Neural progenitor cell (in vitro differentiated cells): ENCODE results near the gene RNASE9. TPM values are rescaled to one million over a fixed set of nuclear protein-coding genes. Genes with fewer than 3 reads are reported as not detected.

Experiments
- DNase-seq: peaks from one replicate; pipeline ENCODE4 v3.0.0-alpha.2; 2016; ENCODE audit warnings: low spot score
- H2AFZ ChIP-seq: fragments of 200-600 bp; sonication (generic); replicated peaks from 2 replicates; pipeline ENCODE4 v1.6.1; 2016; ENCODE audit warnings: antibody characterized with exemption
- H3F3A ChIP-seq: fragments of 200-600 bp; sonication (generic); 2 replicates; pipeline ENCODE4 v1.6.1; 2016; ENCODE audit warnings: antibody characterized with exemption, low read depth
- H3K27ac ChIP-seq: fragments of 200-600 bp; sonication (generic); 2 replicates; pipeline ENCODE4 v1.5.1; 2016; ENCODE audit warnings: mild to moderate bottlenecking
- H3K27me3 ChIP-seq: fragments of 200-600 bp; sonication (generic); 2 replicates; pipeline ENCODE4 v1.6.1; 2016; ENCODE audit warnings: mild to moderate bottlenecking, moderate library complexity
- H3K36me3 ChIP-seq: fragments of 200-600 bp; sonication (generic); 2 replicates; pipeline ENCODE4 v1.5.1; 2016
- H3K4me1 ChIP-seq: fragments of 200-600 bp; sonication (generic); 2 replicates; pipeline ENCODE4 v1.6.1; 2016; ENCODE audit warnings: mixed run types
- H3K4me2 ChIP-seq: fragments of 200-600 bp; sonication (generic); 2 replicates; pipeline ENCODE4 v1.6.1; 2016
- H3K4me3 ChIP-seq: fragments of 200-600 bp; sonication (generic); 2 replicates; pipeline ENCODE4 v1.5.1; 2016
- H3K79me2 ChIP-seq: fragments of 200-600 bp; sonication (generic); 2 replicates; pipeline ENCODE4 v1.6.1; 2016; ENCODE audit warnings: low read depth
- H3K9ac ChIP-seq: fragments of 200-600 bp; sonication (generic); 2 replicates; pipeline ENCODE4 v1.6.1; 2016
- H3K9me3 ChIP-seq: fragments of 200-600 bp; sonication (generic); 2 replicates; pipeline ENCODE4 v1.5.1; 2016; ENCODE audit warnings: low read depth
- H4K20me1 ChIP-seq: fragments of 200-600 bp; sonication (generic); 2 replicates; pipeline ENCODE4 v1.6.1; 2016; ENCODE audit warnings: low read depth
- H3K27ac Mint-ChIP-seq: 3 replicates; pipeline ENCODE4 v1.8.0; 2021; ENCODE audit warnings: mixed read lengths
- H3K27me3 Mint-ChIP-seq: 2 replicates; pipeline ENCODE4 v1.8.0; 2022; ENCODE audit warnings: low read depth, mild to moderate bottlenecking, inconsistent platforms, moderate library complexity, mixed read lengths; ENCODE audit not compliant: insufficient read depth
- H3K36me3 Mint-ChIP-seq: 3 replicates; pipeline ENCODE4 v1.8.0; 2021; ENCODE audit warnings: mixed read lengths
- H3K4me1 Mint-ChIP-seq: 3 replicates; pipeline ENCODE4 v1.8.0; 2021; ENCODE audit warnings: mixed read lengths
- H3K4me3 Mint-ChIP-seq: 3 replicates; pipeline ENCODE4 v1.8.0; 2021; ENCODE audit warnings: mild to moderate bottlenecking, moderate library complexity, mixed read lengths
- H3K9me3 Mint-ChIP-seq: 3 replicates; pipeline ENCODE4 v1.8.0; 2020; ENCODE audit warnings: mixed read lengths
- EZH2 ChIP-seq: fragments of 200-600 bp; sonication (generic); IDR thresholded peaks from 2 replicates; pipeline ENCODE4 v1.6.1; 2017; ENCODE audit warnings: antibody characterized with exemption, mild to moderate bottlenecking, moderate library complexity
- EZH2phosphoT487 ChIP-seq: fragments of 200-600 bp; sonication (generic); IDR thresholded peaks from 2 replicates; pipeline ENCODE4 v1.6.1; 2017; ENCODE audit warnings: antibody characterized with exemption
- total RNA-seq: library from RNA; depleted of rRNA; stranded (reverse); fragments of >200 nt; gene quantifications from 2 replicates; pipeline ENCODE4 v1.2.3, GENCODE V29; 2015; ENCODE audit warnings: low replicate concordance
- TF ChIP-seq, protein P1 (sequence below): fragments of 200-600 bp; sonication (generic); IDR thresholded peaks from 2 replicates; pipeline ENCODE4 v1.5.1; 2017; ENCODE audit warnings: antibody characterized with exemption, mild to moderate bottlenecking

Gene RNASE9
- total RNA-seq, 1 donor from 2014 or later = not detected

GRCh38 chr14:20591235-20591634, 30.4 kb upstream of the RNASE9 start, which contains the start of gene RNASE12:
Gene RNASE12, minus strand, starts transcription at chr14:20591376. Its CDS starts 653 bp downstream, at chr14:20590723.
- peaks cover 2% of the 10 kb centered on the region for H3K27me3 Mint-ChIP-seq
- H3K27me3 ChIP-seq = no peaks in the 10 kb centered on the region
- no peaks in the 10 kb centered on the region for H4K20me1 ChIP-seq
- H3K9me3 ChIP-seq = no peaks in the 10 kb centered on the region
- H3K36me3 Mint-ChIP-seq = no peaks in the 10 kb centered on the region
- no peak within 1 kb of the TSS for H3K4me3 Mint-ChIP-seq
- H3F3A ChIP-seq = peaks cover 31% of the 10 kb centered on the region
- no peak within 1 kb of the TSS for H3K9ac ChIP-seq
- H3K4me3 ChIP-seq = no peak within 1 kb of the TSS
- H3K79me2 ChIP-seq = no peaks in the 10 kb centered on the region
- no peaks in the 10 kb centered on the region for H3K36me3 ChIP-seq
- DNase-seq = no peak
- no peaks in the 10 kb centered on the region for H3K9me3 Mint-ChIP-seq
- H3K4me2 ChIP-seq = no peak within 1 kb of the TSS
- no peak within 1 kb of the TSS for H3K27ac ChIP-seq
- TF ChIP-seq, protein P1, sequence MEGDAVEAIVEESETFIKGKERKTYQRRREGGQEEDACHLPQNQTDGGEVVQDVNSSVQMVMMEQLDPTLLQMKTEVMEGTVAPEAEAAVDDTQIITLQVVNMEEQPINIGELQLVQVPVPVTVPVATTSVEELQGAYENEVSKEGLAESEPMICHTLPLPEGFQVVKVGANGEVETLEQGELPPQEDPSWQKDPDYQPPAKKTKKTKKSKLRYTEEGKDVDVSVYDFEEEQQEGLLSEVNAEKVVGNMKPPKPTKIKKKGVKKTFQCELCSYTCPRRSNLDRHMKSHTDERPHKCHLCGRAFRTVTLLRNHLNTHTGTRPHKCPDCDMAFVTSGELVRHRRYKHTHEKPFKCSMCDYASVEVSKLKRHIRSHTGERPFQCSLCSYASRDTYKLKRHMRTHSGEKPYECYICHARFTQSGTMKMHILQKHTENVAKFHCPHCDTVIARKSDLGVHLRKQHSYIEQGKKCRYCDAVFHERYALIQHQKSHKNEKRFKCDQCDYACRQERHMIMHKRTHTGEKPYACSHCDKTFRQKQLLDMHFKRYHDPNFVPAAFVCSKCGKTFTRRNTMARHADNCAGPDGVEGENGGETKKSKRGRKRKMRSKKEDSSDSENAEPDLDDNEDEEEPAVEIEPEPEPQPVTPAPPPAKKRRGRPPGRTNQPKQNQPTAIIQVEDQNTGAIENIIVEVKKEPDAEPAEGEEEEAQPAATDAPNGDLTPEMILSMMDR = no peak
- TF ChIP-seq EZH2 = no peak
- no peak for TF ChIP-seq EZH2phosphoT487
- peaks cover 2% of the 10 kb centered on the region for H3K4me1 Mint-ChIP-seq
- no peak within 1 kb of the TSS for H2AFZ ChIP-seq
- peaks cover 14% of the 10 kb centered on the region for H3K4me1 ChIP-seq
- no peak within 1 kb of the TSS for H3K27ac Mint-ChIP-seq

- Histone ChIP-seq H3K27ac (peak within 1 kb of the TSS; percentile 71), H2AFZ (no peak within 1 kb of the TSS)
Observed at GRCh38 chr14:20587489-20588154, 26.8 kb upstream of the RNASE9 start, which contains the start of gene RNASE11. Gene RNASE11, minus strand, starts transcription at chr14:20588001.

GRCh38 chr14:20583908-20584307, 23.1 kb upstream of the RNASE9 start:
- Histone ChIP-seq H3K27ac (no peak overlapping the region), H3K27me3 (no peaks in the 10 kb centered on the region), H2AFZ (no peak overlapping the region), H3K36me3 (no peaks in the 10 kb centered on the region), H4K20me1 (no peaks in the 10 kb centered on the region), H3K4me1 (peaks cover 50% of the 10 kb centered on the region), H3K9me3 (no peaks in the 10 kb centered on the region), H3F3A (peaks cover 20% of the 10 kb centered on the region), H3K9ac (no peak overlapping the region), H3K79me2 (no peaks in the 10 kb centered on the region), H3K4me3 (no peak overlapping the region), H3K4me2 (no peak overlapping the region)
- H3K27me3 Mint-ChIP-seq = no peaks in the 10 kb centered on the region
- no peaks in the 10 kb centered on the region for H3K36me3 Mint-ChIP-seq
- DNase-seq = no peak
- H3K9me3 Mint-ChIP-seq = no peaks in the 10 kb centered on the region
- no peak for TF ChIP-seq EZH2phosphoT487
- TF ChIP-seq, protein P1 = no peak
- TF ChIP-seq EZH2 = no peak
- H3K4me3 Mint-ChIP-seq = no peak overlapping the region
- H3K4me1 Mint-ChIP-seq = peaks cover 4% of the 10 kb centered on the region
- H3K27ac Mint-ChIP-seq = no peak overlapping the region

More at GRCh38 chr14:20587489-20588154, 26.8 kb upstream of the RNASE9 start, which contains the start of gene RNASE11:
- H3K9ac ChIP-seq = no peak within 1 kb of the TSS
- Mint-ChIP-seq H3K27ac (no peak within 1 kb of the TSS), H3K4me1 (peaks cover 2% of the 10 kb centered on the region), H3K27me3 (no peaks in the 10 kb centered on the region), H3K4me3 (no peak within 1 kb of the TSS), H3K36me3 (no peaks in the 10 kb centered on the region), H3K9me3 (no peaks in the 10 kb centered on the region)
- no peaks in the 10 kb centered on the region for H3K36me3 ChIP-seq
- H3K27me3 ChIP-seq = no peaks in the 10 kb centered on the region
- no peak within 1 kb of the TSS for H3K4me3 ChIP-seq
- TF ChIP-seq, protein P1 = no peak
- TF ChIP-seq EZH2 = no peak
- no peak for TF ChIP-seq EZH2phosphoT487
- no peaks in the 10 kb centered on the region for H3K9me3 ChIP-seq
- DNase-seq = no peak
- no peaks in the 10 kb centered on the region for H4K20me1 ChIP-seq
- H3F3A ChIP-seq = peaks cover 22% of the 10 kb centered on the region
- H3K4me2 ChIP-seq = peak within 1 kb of the TSS; percentile 44
- H3K4me1 ChIP-seq = peaks cover 31% of the 10 kb centered on the region
- H3K79me2 ChIP-seq = no peaks in the 10 kb centered on the region
